ENCODE measurements around the gene MC1R. TPM values are rescaled to one million over a fixed set of nuclear protein-coding genes. Genes with fewer than 3 reads are reported as not detected.

Gene MC1R
- total RNA-seq, 1 donor from 2014 or later, result 2.9 TPM

DNA sequence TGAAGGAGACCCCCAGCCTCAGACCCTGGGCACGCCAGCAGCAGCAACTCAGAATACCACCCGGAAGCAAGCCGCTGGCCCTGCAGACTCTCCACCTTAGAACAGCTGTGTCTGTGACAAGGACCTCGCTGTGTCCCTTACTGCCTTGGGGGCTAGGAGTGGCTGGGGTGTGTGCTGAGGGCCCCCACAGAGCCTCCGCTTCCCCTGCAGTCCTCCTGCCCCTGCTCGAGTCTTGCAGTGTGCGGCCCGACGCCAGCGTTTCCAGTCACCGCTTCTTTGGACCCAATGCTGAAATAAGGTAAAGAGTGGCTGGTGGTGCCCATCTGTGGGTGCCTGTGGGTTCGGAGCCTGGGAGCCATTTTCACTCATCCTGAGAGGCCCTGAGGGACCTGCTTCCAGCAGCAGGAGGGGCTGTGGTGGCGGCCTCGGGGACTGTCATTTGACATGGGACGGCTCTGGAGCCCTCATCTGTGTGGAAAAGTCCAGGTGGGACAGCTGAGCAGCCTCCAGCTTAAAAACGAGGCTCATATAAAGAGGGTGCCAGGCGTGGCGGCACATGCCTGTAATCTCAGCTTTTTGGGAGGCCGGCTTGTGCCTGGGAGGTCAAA lies 14.7 kb upstream of the MC1R start:
- Mint-ChIP-seq H3K4me3 (ENCODE audit: unreplicated experiment) (peak overlapping the region; percentile 51), H3K27ac (ENCODE audit: unreplicated experiment) (no peak overlapping the region), H3K9me3 (ENCODE audit: unreplicated experiment) (no peaks in the 10 kb centered on the region), H3K36me3 (ENCODE audit: low read depth, unreplicated experiment) (peaks cover 41% of the 10 kb centered on the region), H3K4me1 (ENCODE audit: unreplicated experiment) (no peaks in the 10 kb centered on the region), H3K27me3 (ENCODE audit: unreplicated experiment) (peaks cover 2% of the 10 kb centered on the region)
- no peak for DNase-seq (ENCODE audit: low spot score)
- TF ChIP-seq CTCF (IDR thresholded peaks at IDR 0.05; ENCODE audit: unreplicated experiment), result no peak

DNA sequence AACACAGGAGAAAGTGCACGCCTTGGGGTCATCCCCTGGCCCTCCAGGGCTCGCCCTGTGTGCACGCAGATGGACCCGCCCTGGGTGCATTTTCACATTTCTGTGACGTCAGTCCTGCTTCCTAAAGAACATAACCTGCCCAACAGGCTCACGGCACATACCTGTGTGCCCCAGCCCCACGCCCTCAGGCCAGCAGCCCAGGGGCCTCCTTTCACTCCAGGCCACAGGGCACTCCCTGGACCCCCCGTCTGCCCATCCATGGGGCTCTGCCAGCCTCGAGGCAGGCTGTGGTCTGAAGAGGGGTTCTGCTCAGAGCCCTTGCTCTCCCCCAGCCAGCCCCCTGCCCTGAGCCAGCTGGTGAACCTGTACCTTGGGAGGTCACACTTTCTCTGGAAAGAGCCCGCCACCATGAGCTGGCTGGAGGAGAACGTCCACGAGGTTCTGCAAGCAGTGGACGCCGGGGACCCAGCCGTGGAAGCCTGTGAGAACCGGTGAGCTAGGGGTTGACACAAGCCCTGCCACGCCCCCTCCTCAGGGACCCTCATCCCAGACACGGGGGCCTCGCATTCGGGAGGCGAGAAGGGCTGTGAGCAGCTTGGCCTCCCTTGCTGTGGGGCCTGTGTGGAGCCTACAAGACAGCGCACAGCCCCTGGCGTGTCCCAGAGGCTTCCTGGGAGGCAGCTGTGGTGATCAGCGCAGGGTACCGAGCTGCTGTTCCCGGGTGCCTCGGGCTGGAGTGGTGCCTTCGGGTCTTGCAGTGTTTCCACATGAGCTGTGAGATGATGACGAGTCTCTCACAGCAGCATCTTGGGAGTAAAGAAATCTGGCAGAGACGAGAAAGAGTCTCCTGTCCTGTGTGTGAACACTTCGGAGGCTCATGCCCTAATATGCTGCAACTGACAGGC lies 13.8 kb upstream of the MC1R start:
- H3K9me3 Mint-ChIP-seq (ENCODE audit: unreplicated experiment), result no peaks in the 10 kb centered on the region
- TF ChIP-seq CTCF (IDR thresholded peaks at IDR 0.05; ENCODE audit: unreplicated experiment), result no peak
- peaks cover 6% of the 10 kb centered on the region for H3K27me3 Mint-ChIP-seq (ENCODE audit: unreplicated experiment)
- H3K4me1 Mint-ChIP-seq (ENCODE audit: unreplicated experiment), result no peaks in the 10 kb centered on the region
- H3K36me3 Mint-ChIP-seq (ENCODE audit: low read depth, unreplicated experiment), result peaks cover 34% of the 10 kb centered on the region
- no peak for DNase-seq (ENCODE audit: low spot score)
- H3K4me3 Mint-ChIP-seq (ENCODE audit: unreplicated experiment), result peak overlapping the region; percentile 51
- H3K27ac Mint-ChIP-seq (ENCODE audit: unreplicated experiment), result no peak overlapping the region

DNA sequence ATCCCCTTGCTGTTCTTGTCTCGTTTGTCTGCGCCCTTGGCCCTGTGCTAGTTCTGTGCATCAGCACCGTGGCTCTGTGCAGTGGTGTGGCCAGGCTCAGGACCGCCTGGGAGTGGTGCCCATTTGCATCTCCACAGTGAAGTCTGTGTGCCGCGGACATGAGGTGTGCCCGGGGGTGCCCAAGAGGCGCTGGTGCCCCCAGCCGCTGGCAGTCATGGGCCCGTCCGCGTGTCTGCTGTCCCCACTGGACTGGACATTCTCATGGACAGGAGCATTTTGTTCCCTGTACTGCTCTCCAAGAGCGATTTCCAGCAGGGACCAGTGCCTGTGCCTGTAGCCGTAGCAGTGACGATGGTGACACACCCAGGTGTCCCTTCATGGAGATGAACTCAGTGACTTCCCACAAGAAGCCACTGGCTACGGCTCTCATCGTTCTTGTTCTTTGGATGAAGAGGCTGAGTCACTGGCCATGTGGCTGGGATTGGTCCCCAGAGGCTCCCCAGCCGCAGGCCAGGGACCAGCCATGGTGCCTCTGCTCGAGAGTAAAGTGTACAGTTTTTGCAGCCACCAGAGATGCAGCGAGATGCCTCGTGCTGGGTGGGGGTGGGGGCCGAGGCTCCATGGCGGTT lies 13.0 kb upstream of the MC1R start:
- TF ChIP-seq CTCF (IDR thresholded peaks at IDR 0.05; ENCODE audit: unreplicated experiment), result no peak
- Mint-ChIP-seq H3K4me1 (ENCODE audit: unreplicated experiment) (no peaks in the 10 kb centered on the region), H3K36me3 (ENCODE audit: low read depth, unreplicated experiment) (peaks cover 26% of the 10 kb centered on the region), H3K9me3 (ENCODE audit: unreplicated experiment) (no peaks in the 10 kb centered on the region), H3K4me3 (ENCODE audit: unreplicated experiment) (peak overlapping the region; percentile 71), H3K27ac (ENCODE audit: unreplicated experiment) (no peak overlapping the region), H3K27me3 (ENCODE audit: unreplicated experiment) (peaks cover 6% of the 10 kb centered on the region)
- no peak for DNase-seq (ENCODE audit: low spot score)

DNA sequence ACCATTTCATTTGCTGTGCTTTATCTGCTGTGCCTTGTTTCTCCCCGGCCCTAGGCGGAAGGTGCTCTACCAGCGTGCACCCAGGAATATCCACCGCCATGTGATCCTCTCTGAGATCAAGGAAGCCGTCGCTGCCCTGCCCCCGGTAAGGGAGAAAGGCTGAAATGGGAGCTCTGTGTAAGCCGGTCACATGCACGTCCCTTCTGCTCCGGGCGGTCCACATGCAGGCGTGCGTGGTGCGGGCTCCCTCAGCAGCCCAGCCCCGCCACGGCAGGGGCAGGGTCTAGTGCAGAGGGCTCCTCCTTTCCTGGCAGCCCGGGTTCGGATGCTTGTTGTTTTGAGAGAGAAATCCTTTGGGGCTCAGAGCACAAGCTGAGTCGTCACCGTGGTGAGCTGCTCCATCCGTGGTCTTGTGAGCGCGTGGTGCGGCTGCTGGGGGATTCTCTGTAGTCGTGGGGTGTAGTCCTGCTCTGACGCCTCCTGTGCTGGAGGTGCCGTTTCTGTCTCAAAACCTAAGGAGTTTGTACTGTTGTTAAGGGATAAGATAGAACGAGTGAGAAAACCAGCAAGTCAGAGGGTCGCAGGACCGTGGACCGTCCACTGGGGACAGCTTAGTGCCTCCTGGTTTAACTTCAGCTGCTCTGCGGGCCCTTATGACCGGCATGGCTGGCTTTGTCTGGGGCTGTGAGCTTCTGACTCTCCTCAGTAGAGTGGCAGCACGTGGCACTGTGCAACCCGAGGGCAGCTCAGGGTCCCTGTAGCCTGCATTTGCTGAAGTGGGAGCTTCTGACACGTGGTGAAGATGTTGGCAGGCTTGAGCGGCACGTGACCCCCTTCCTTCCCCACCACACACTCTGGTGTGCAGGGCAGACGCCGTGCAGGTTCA lies 12.3 kb upstream of the MC1R start:
- H3K4me3 Mint-ChIP-seq (ENCODE audit: unreplicated experiment), result peak overlapping the region; percentile 56
- H3K9me3 Mint-ChIP-seq (ENCODE audit: unreplicated experiment), result no peaks in the 10 kb centered on the region
- no peak overlapping the region for H3K27ac Mint-ChIP-seq (ENCODE audit: unreplicated experiment)
- DNase-seq (ENCODE audit: low spot score), result no peak
- peaks cover 6% of the 10 kb centered on the region for H3K27me3 Mint-ChIP-seq (ENCODE audit: unreplicated experiment)
- no peaks in the 10 kb centered on the region for H3K4me1 Mint-ChIP-seq (ENCODE audit: unreplicated experiment)
- TF ChIP-seq CTCF (IDR thresholded peaks at IDR 0.05; ENCODE audit: unreplicated experiment), result no peak
- peaks cover 26% of the 10 kb centered on the region for H3K36me3 Mint-ChIP-seq (ENCODE audit: low read depth, unreplicated experiment)
